A549 (cell line): ENCODE results near the gene DGCR2. TPM values are rescaled to one million over a fixed set of nuclear protein-coding genes. Genes with fewer than 3 reads are reported as not detected.

Experiments used
- ATAC-seq, 2 experiments: fragments of 200-7000 bp in 1 of 2; fragments of >200 bp in 1 of 2; cut with Nextera tagmentation in 1 of 2; cut with Tn5 transposase in 1 of 2; 3 replicates each; pipeline versions ENCODE4 v1.8.0 to v1.9.1; 2018 to 2020; ENCODE audit warnings: mild to moderate bottlenecking in 1 of 2, moderate library complexity in 1 of 2
- CTCF ChIA-PET: fragments of 300-600 bp; sonication (Branson Sonifier 250); formaldehyde crosslinking; extraction: SDS; loops from one replicate; lab custom pipeline; 2021; ENCODE audit warnings: antibody characterized with exemption, inconsistent platforms; lab: Yijun Ruan, JAX
- POLR2A ChIA-PET: fragments of 350-600 bp; formaldehyde crosslinking; extraction: SDS; loops from one replicate; lab custom pipeline; 2021; ENCODE audit warnings: antibody characterized with exemption, inconsistent platforms; lab: Yijun Ruan, JAX
- DNase-seq, 2 experiments: peaks; one replicate each; pipeline versions ENCODE4 v3.0.0 to v3.0.0-alpha.2; 2011 to 2016; ENCODE audit warnings: low read depth in 1 of 2, low spot score in 1 of 2
- FAIRE-seq: peaks from 2 replicates; lab custom pipeline; 2011; peaks lifted over from hg19 to GRCh38; lab: Jason Lieb, UNC
- H3K27ac ChIP-seq, 2 experiments: fragments of >200 bp; sonication (Bioruptor Twin); formaldehyde crosslinking; 3 replicates each; pipeline ENCODE4 v1.5.1; 2016 to 2017
- H3K4me1 ChIP-seq: fragments of >200 bp; sonication (Bioruptor Twin); formaldehyde crosslinking; 3 replicates; pipeline ENCODE4 v1.6.1; 2016
- H3K4me2 ChIP-seq: fragments of >200 bp; sonication (Bioruptor Twin); formaldehyde crosslinking; 3 replicates; pipeline ENCODE4 v1.6.1; 2016
- H3K4me3 ChIP-seq: fragments of >200 bp; sonication (Bioruptor Twin); formaldehyde crosslinking; 3 replicates; pipeline ENCODE4 v1.5.1; 2016
- H3K9me3 ChIP-seq: fragments of >200 bp; sonication (Bioruptor Twin); formaldehyde crosslinking; 3 replicates; pipeline ENCODE4 v1.6.1; 2016
- CHD2 ChIP-seq: fragments of 150-350 bp; IDR thresholded peaks from 2 replicates; pipeline ENCODE4 v1.6.1; 2014; ENCODE audit warnings: low read length; ENCODE audit not compliant: partially characterized antibody
- EHF ChIP-seq: fragments of 250-450 bp; sonication (Bioruptor Pico); IDR thresholded peaks from 2 replicates; pipeline ENCODE4 v1.5.0; 2020; ENCODE audit warnings: mild to moderate bottlenecking
- EP300 ChIP-seq, 2 experiments: fragments of >200 bp; sonication (Bioruptor Twin); formaldehyde crosslinking; IDR thresholded peaks; 2 replicates in 1 of 2; 3 replicates in 1 of 2; pipeline ENCODE4 v1.6.1; 2016 to 2017
- ESRRA ChIP-seq: fragments of 150-350 bp; IDR thresholded peaks from 2 replicates; pipeline ENCODE4 v1.6.1; 2014; ENCODE audit warnings: mild to moderate bottlenecking, low read length, borderline replicate concordance
- FOSB ChIP-seq: fragments of 250-450 bp; sonication (Bioruptor Pico); IDR thresholded peaks from 2 replicates; pipeline ENCODE4 v1.5.0; 2020; ENCODE audit warnings: mild to moderate bottlenecking, moderate library complexity
- HDAC2 ChIP-seq: fragments of 200-600 bp; sonication (generic); IDR thresholded peaks from 2 replicates; pipeline ENCODE4 v1.6.1; 2016
- HEYL ChIP-seq: fragments of 250-450 bp; sonication (Bioruptor Pico); IDR thresholded peaks from 2 replicates; pipeline ENCODE4 v1.8.0; 2021; ENCODE audit warnings: mild to moderate bottlenecking, moderate library complexity
- HOXB13 ChIP-seq: fragments of 250-450 bp; sonication (Bioruptor Pico); IDR thresholded peaks from 2 replicates; pipeline ENCODE4 v1.5.0; 2020; ENCODE audit warnings: low read depth, mild to moderate bottlenecking, moderate library complexity
- HOXB5 ChIP-seq: fragments of 250-450 bp; sonication (Bioruptor Pico); IDR thresholded peaks from 2 replicates; pipeline ENCODE4 v1.5.0; 2020; ENCODE audit warnings: mild to moderate bottlenecking, moderate library complexity
- KDM1A ChIP-seq: fragments of 200-600 bp; sonication (generic); IDR thresholded peaks from 2 replicates; pipeline ENCODE4 v1.6.1; 2016; ENCODE audit warnings: low read depth, mild to moderate bottlenecking
- MAX ChIP-seq: IDR thresholded peaks from 2 replicates; pipeline ENCODE4 v1.6.1; 2012
- MAZ ChIP-seq: fragments of 150-350 bp; IDR thresholded peaks from 2 replicates; pipeline ENCODE4 v1.6.1; 2014; ENCODE audit warnings: antibody characterized with exemption, low read depth, low read length, borderline replicate concordance
- MYC ChIP-seq: IDR thresholded peaks from 2 replicates; pipeline ENCODE4 v1.6.1; 2012; ENCODE audit warnings: mild to moderate bottlenecking, inconsistent platforms, low read length, improper control_type of control experiment, borderline replicate concordance
- NFE2L2 ChIP-seq: fragments of 150-350 bp; conservative IDR thresholded peaks from 2 replicates; pipeline ENCODE4 v1.6.1; 2014; ENCODE audit warnings: low read length
- PHF8 ChIP-seq: fragments of 200-600 bp; sonication (generic); IDR thresholded peaks from 2 replicates; pipeline ENCODE4 v1.6.1; 2016; ENCODE audit warnings: low read depth, mild to moderate bottlenecking, antibody characterized with exemption, moderate library complexity, borderline replicate concordance
- POLR2AphosphoS2 ChIP-seq: conservative IDR thresholded peaks from 2 replicates; pipeline ENCODE4 v1.6.1; 2012; ENCODE audit warnings: low read length, improper control_type of control experiment, inconsistent platforms
- RARB ChIP-seq: fragments of 250-450 bp; sonication (Bioruptor Pico); IDR thresholded peaks from 2 replicates; pipeline ENCODE4 v1.8.0; 2021; ENCODE audit warnings: mild to moderate bottlenecking, moderate library complexity
- RNF2 ChIP-seq: fragments of 200-600 bp; sonication (generic); IDR thresholded peaks from 2 replicates; pipeline ENCODE4 v1.6.1; 2016; ENCODE audit warnings: low read depth, mild to moderate bottlenecking, antibody characterized with exemption, moderate library complexity, borderline replicate concordance
- SMC3 ChIP-seq: fragments of >200 bp; sonication (Bioruptor Twin); formaldehyde crosslinking; IDR thresholded peaks from 3 replicates; pipeline ENCODE4 v1.6.1; 2018; ENCODE audit warnings: inconsistent platforms
- TFCP2L1 ChIP-seq: fragments of 250-450 bp; sonication (Bioruptor Pico); IDR thresholded peaks from 2 replicates; pipeline ENCODE4 v1.5.0; 2021; ENCODE audit warnings: mild to moderate bottlenecking
- TP53 ChIP-seq: fragments of 250-450 bp; sonication (Bioruptor Pico); IDR thresholded peaks from 2 replicates; pipeline ENCODE4 v1.5.0; 2021; ENCODE audit warnings: mild to moderate bottlenecking, moderate library complexity
- ZFP36 ChIP-seq: fragments of 450-650 bp; IDR thresholded peaks from 2 replicates; pipeline ENCODE4 v1.6.1; 2014; ENCODE audit warnings: borderline replicate concordance; ENCODE audit not compliant: partially characterized antibody
- WGBS: methylation state at CpG from one replicate; pipeline ENCODE4 v1.1.6; 2017; ENCODE audit errors: missing lambda C conversion rate; 5-methylcytosine and 5-hydroxymethylcytosine counted together
- polyA plus RNA-seq, 4 experiments: library from polyadenylated mRNA; depleted of rRNA in 3 of 4; stranded (reverse); fragments of >200 nt; fragmentation: RNase III in 1 of 4; extraction: RNeasy Plus Mini Kit Qiagen cat#74134 plus additional on column Dnase treatment in 1 of 4; gene quantifications; 2 replicates in 3 of 4; 3 replicates in 1 of 4; pipeline ENCODE4 v1.2.3, GENCODE V29; 2011 to 2017
- TF ChIP-seq, protein P1 (sequence below): fragments of 250-450 bp; sonication (Bioruptor Pico); IDR thresholded peaks from 2 replicates; pipeline ENCODE4 v1.5.0; 2021; ENCODE audit warnings: mild to moderate bottlenecking, moderate library complexity, borderline replicate concordance
- TF ChIP-seq, protein P2 (sequence below): IDR thresholded peaks from 2 replicates; pipeline ENCODE4 v1.6.1; 2012; ENCODE audit warnings: low read depth, borderline replicate concordance
- TF ChIP-seq, protein P3 (sequence below): fragments of >200 bp; sonication (Bioruptor Twin); formaldehyde crosslinking; IDR thresholded peaks from 3 replicates; pipeline ENCODE4 v1.6.1; 2016

Gene DGCR2
- polyA plus RNA-seq, 2 of the 4 experiments (the other 2 are of a cell fraction), result 10.6 to 17.9 TPM

DNA sequence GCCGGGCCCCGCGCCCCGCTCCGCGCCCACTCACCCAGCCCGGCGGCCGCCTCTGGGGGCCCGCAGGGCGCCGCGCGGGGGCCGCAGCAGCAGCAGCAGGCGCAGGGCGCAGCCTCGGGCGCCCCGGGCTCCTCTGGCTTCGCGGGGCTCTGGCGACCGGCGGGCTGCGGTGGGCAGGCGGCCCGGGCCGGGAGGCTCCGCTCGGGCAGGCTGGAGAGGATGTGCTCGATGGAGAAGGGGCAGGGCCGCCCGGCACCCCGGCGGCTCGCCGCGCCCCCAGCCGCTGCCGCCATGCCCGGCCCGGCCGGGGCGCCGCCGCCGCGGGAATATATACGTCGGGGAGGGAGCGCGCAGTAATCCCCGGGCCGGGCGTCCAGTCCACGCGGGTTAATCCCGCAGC lies 27.8 kb upstream of the DGCR2 start, which contains the start of gene GSC2 (continued):
- TF ChIP-seq CHD2 (no peak), KDM1A (no peak), MYC (no peak), NFE2L2 (no peak), RNF2 (no peak)

GRCh38 chr22:19149047-19149883 lies 27.1 kb upstream of the DGCR2 start:
- DNase-seq (no peak), ATAC-seq (peak in 1 of 2 experiments; percentile 24; a peak in 3 of 6 replicates), FAIRE-seq (no peak)
- WGBS, result 9% methylated on average over 14 of the region's 92 CpGs
- peak overlapping the region in 1 of 2 experiments; percentile 51; a peak in 1 of 6 replicates for H3K27ac ChIP-seq
- H3K4me1 ChIP-seq, result no peaks in the 10 kb centered on the region
- H3K4me2 ChIP-seq, result peak overlapping the region; percentile 81
- POLR2A ChIA-PET, result no interaction called here
- peak; percentile 42 for TF ChIP-seq MAX
- TF ChIP-seq POLR2AphosphoS2, result no peak
- peak overlapping the region; percentile 41 for H3K4me3 ChIP-seq
- CTCF ChIA-PET, result no interaction called here
- no peaks in the 10 kb centered on the region for H3K9me3 ChIP-seq

GRCh38 chr22:19148417-19149046 lies 26.3 kb upstream of the DGCR2 start:
- Histone ChIP-seq H3K27ac (no peak overlapping the region), H3K9me3 (no peaks in the 10 kb centered on the region), H3K4me3 (peak overlapping the region; percentile 41), H3K4me2 (peak overlapping the region; percentile 81), H3K4me1 (peaks cover 2% of the 10 kb centered on the region; the same call in 2 of the 3 replicates)
- 25% methylated on average over 11 of the region's 33 CpGs for WGBS
- ATAC-seq, result no peak
- no peak for DNase-seq
- ChIA-PET POLR2A (interaction anchor here (0.5 kb wide), 1 partner anchor 999 kb away, joined by 4 read pairs; the partner anchor contains the start of gene USP18), CTCF (interaction anchor here (1.5 kb wide), 1 partner anchor 26 kb away, joined by 4 read pairs; no protein-coding TSS in a partner anchor)
- FAIRE-seq, result no peak
- TF ChIP-seq RARB, result no peak
- TF ChIP-seq, protein P1, sequence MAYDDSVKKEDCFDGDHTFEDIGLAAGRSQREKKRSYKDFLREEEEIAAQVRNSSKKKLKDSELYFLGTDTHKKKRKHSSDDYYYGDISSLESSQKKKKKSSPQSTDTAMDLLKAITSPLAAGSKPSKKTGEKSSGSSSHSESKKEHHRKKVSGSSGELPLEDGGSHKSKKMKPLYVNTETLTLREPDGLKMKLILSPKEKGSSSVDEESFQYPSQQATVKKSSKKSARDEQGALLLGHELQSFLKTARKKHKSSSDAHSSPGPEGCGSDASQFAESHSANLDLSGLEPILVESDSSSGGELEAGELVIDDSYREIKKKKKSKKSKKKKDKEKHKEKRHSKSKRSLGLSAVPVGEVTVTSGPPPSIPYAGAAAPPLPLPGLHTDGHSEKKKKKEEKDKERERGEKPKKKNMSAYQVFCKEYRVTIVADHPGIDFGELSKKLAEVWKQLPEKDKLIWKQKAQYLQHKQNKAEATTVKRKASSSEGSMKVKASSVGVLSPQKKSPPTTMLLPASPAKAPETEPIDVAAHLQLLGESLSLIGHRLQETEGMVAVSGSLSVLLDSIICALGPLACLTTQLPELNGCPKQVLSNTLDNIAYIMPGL (CRISPR knock-in tag), result no peak

GRCh38 chr22:19147195-19147780 lies 25.1 kb upstream of the DGCR2 start:
- Histone ChIP-seq H3K27ac (no peak overlapping the region), H3K4me1 (peaks cover 6% of the 10 kb centered on the region; the same call in 2 of the 3 replicates), H3K4me3 (no peak overlapping the region), H3K4me2 (no peak overlapping the region), H3K9me3 (no peaks in the 10 kb centered on the region)
- no peak for ATAC-seq
- CTCF ChIA-PET, result interaction anchor here (1.1 to 1.5 kb wide), 2 partner anchors 9 to 27 kb away, joined by 4 read pairs; no protein-coding TSS in a partner anchor
- POLR2A ChIA-PET, result no interaction called here
- DNase-seq, result no peak
- 74% methylated on average over 8 of the region's 9 CpGs for WGBS
- FAIRE-seq, result no peak
- TF ChIP-seq PHF8 (no peak), CHD2 (no peak), FOSB (CRISPR knock-in tag) (no peak), EP300 (IDR thresholded peaks at IDR 0.05) (no peak), HOXB5 (CRISPR knock-in tag) (no peak), HDAC2 (no peak), MYC (no peak), HEYL (CRISPR knock-in tag) (no peak), TFCP2L1 (CRISPR knock-in tag) (no peak), ESRRA (no peak), SMC3 (no peak), MAZ (no peak), TP53 (no peak), ZFP36 (no peak), HOXB13 (CRISPR knock-in tag) (no peak), EHF (no peak)
- TF ChIP-seq, protein P2, sequence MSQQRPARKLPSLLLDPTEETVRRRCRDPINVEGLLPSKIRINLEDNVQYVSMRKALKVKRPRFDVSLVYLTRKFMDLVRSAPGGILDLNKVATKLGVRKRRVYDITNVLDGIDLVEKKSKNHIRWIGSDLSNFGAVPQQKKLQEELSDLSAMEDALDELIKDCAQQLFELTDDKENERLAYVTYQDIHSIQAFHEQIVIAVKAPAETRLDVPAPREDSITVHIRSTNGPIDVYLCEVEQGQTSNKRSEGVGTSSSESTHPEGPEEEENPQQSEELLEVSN, result no peak
- TF ChIP-seq, protein P3, sequence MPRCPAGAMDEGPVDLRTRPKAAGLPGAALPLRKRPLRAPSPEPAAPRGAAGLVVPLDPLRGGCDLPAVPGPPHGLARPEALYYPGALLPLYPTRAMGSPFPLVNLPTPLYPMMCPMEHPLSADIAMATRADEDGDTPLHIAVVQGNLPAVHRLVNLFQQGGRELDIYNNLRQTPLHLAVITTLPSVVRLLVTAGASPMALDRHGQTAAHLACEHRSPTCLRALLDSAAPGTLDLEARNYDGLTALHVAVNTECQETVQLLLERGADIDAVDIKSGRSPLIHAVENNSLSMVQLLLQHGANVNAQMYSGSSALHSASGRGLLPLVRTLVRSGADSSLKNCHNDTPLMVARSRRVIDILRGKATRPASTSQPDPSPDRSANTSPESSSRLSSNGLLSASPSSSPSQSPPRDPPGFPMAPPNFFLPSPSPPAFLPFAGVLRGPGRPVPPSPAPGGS, result no peak
